ENCODE results near the gene IFRD2. TPM values are rescaled to one million over a fixed set of nuclear protein-coding genes. Genes with fewer than 3 reads are reported as not detected.
"Not testable (repeated sequence)": the region's sequence is repeated elsewhere in the genome, so short reads cannot be mapped to it uniquely, and the experiment has no call there.

IFRD2 gene
- total RNA-seq, 4 donors from 2014 or later = 37.3 to 85.4 (median 64.9) TPM

DNA sequence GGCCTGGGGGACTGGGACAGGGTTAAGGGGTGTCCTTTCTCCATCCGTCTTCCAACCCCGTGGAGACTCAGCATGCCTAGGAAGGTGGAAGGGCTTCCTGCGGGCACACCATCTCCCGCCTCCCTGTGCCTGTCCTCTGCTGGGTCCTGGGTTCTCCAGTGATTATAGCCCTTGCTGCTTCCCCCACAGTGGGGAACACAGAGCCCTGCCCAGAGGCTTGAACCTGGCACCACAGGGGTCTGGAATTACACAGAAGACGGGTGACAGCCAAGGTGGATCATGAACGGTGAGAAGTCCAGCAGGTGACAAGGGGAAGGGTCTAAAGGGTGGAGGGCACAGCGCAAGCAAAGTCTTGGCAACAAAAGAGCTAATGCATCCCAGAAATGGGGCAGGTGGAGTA is 29.5 kb downstream of the IFRD2 start:
- H3K27ac ChIP-seq = peak overlapping the region in 3 of 4 donors; percentile 95 to 100 (median 98)
- H3K27me3 ChIP-seq = no peaks in the 10 kb centered on the region
- H3K9me3 ChIP-seq = peaks cover 0 to 3% (median 0%) of the 10 kb centered on the region in 3 donors
- ATAC-seq = no peak
- peaks cover 0 to 13% of the 10 kb centered on the region in 2 donors for H3K36me3 ChIP-seq
- peaks cover 3 to 94% (median 42%) of the 10 kb centered on the region in 3 donors for H3K4me1 ChIP-seq
- 40% methylated on average over 1 of the region's 7 CpGs; no CpG with 5 or more reads in 1 of the 2 donors for WGBS, 2 donors (ENCODE audit: low coverage in 1 of 2)
- TF ChIP-seq POLR2AphosphoS5 (IDR thresholded peaks at IDR 0.05) (no peak), CTCF (IDR thresholded peaks at IDR 0.05) (no peak), POLR2A (IDR thresholded peaks at IDR 0.05) (no peak), EP300 (IDR thresholded peaks at IDR 0.05) (no peak)
- H3K4me3 ChIP-seq = no peak overlapping the region

DNA sequence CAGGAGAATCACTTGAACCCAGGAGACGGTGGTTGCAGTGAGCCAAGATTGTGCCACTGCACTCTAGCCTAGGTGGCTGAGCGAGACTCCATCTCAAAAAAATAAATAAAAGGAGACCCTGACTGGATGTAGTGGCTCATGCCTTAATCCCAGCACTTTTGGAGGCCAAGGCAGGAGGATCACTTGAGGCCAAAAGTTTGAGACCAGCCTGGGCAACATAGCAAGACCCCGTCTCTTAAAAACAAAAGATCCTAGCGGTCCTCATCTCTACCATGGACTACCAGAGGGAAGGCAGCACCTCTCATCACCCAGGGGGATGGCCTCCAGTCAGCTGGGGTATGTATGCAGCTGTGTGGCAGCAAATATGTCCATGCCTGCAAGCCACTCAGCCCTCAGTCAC is 30.0 kb downstream of the IFRD2 start:
- WGBS, 2 donors (ENCODE audit: low coverage in 1 of 2) = 86 to 90% methylated on average over 2 to 4 of the region's 4 CpGs
- not testable (repeated sequence) for H3K27me3 ChIP-seq, ATAC-seq, H3K4me3 ChIP-seq, H3K9me3 ChIP-seq
- H3K27ac ChIP-seq = peak overlapping the region in 3 of 4 donors; percentile 95 to 100 (median 98)
- peaks cover 3 to 94% (median 42%) of the 10 kb centered on the region in 3 donors for H3K4me1 ChIP-seq
- H3K36me3 ChIP-seq = peaks cover 0 to 19% of the 10 kb centered on the region in 2 donors

GRCh38 chr3:50261505-50261904 is 30.7 kb downstream of the IFRD2 start:
- Histone ChIP-seq H3K9me3 (peaks cover 0 to 8% (median 0%) of the 10 kb centered on the region in 3 donors), H3K36me3 (peaks cover 0 to 26% of the 10 kb centered on the region in 2 donors), H3K27ac (peak overlapping the region; percentile 83 to 100 (median 96)), H3K27me3 (no peaks in the 10 kb centered on the region), H3K4me3 (no peak overlapping the region), H3K4me1 (peaks cover 3 to 94% (median 42%) of the 10 kb centered on the region in 3 donors)
- no peak for ATAC-seq
- TF ChIP-seq CTCF (IDR thresholded peaks at IDR 0.05) (no peak), POLR2AphosphoS5 (IDR thresholded peaks at IDR 0.05) (no peak), EP300 (IDR thresholded peaks at IDR 0.05) (no peak), POLR2A (IDR thresholded peaks at IDR 0.05) (no peak)
- 14 to 17% methylated on average over 1 of the region's 2 CpGs for WGBS, 2 donors (ENCODE audit: low coverage in 1 of 2)

DNA sequence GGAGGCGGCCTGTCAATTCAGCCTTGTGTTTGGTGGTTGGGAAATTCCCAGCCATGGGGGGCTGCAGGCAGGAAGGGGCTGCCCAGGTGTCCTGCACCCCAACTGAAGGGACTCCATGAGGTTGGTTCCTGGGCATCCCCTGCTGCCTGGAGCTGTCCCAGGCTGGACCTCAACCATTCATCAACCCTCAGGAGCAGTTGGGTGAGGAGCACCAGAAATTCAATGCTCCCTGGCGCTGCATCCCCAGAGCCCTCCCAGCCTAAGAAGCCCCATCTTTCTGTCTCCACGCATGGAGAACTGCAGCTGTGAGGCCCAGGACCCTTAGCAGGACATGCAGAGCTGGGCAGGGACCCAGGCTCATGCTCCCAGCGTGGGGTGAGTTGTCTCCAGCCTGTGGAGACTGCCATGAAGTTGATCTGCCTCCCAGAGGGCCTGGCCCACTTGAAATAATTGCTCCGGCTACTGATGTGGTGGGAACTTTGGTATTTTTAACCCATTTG is 31.2 kb downstream of the IFRD2 start:
- WGBS, 2 donors (ENCODE audit: low coverage in 1 of 2) = no CpG with 5 or more reads among the region's 5 CpGs
- H3K9me3 ChIP-seq = peaks cover 0 to 8% (median 0%) of the 10 kb centered on the region in 3 donors
- peaks cover 3 to 94% (median 38%) of the 10 kb centered on the region in 3 donors for H3K4me1 ChIP-seq
- H3K4me3 ChIP-seq = peak overlapping the region in 1 of 2 donors; percentile 63
- peaks cover 0 to 31% of the 10 kb centered on the region in 2 donors for H3K36me3 ChIP-seq
- no peak for ATAC-seq
- TF ChIP-seq POLR2A (IDR thresholded peaks at IDR 0.05) (no peak), CTCF (IDR thresholded peaks at IDR 0.05) (no peak), POLR2AphosphoS5 (IDR thresholded peaks at IDR 0.05) (no peak), EP300 (IDR thresholded peaks at IDR 0.05) (no peak)
- no peaks in the 10 kb centered on the region for H3K27me3 ChIP-seq
- H3K27ac ChIP-seq = peak overlapping the region; percentile 83 to 100 (median 96)

GRCh38 chr3:50260027-50260941 is 31.9 kb downstream of the IFRD2 start:
- Histone ChIP-seq H3K27ac (peak overlapping the region; percentile 83 to 100 (median 96)), H3K9me3 (peaks cover 0 to 8% (median 0%) of the 10 kb centered on the region in 3 donors), H3K4me3 (peak overlapping the region; percentile 35 to 63), H3K27me3 (no peaks in the 10 kb centered on the region), H3K4me1 (peaks cover 3 to 94% (median 35%) of the 10 kb centered on the region in 3 donors), H3K36me3 (peaks cover 0 to 38% of the 10 kb centered on the region in 2 donors)
- peak in 3 of 4 experiments; percentile 99 to 100 (median 99) for TF ChIP-seq CTCF (IDR thresholded peaks at IDR 0.05)
- TF ChIP-seq POLR2AphosphoS5 (IDR thresholded peaks at IDR 0.05) = peak; percentile 66
- peak; percentile 38 to 65 for TF ChIP-seq POLR2A (IDR thresholded peaks at IDR 0.05)
- no peak for TF ChIP-seq EP300 (IDR thresholded peaks at IDR 0.05)
- WGBS, 2 donors (ENCODE audit: low coverage in 1 of 2) = 0% methylated on average over 6 of the region's 70 CpGs; no CpG with 5 or more reads in 1 of the 2 donors
- ATAC-seq = peak; percentile 87

Measured in gastroesophageal sphincter (tissue), 4 donors.